ENCODE results near the gene ABHD5.

DNA sequence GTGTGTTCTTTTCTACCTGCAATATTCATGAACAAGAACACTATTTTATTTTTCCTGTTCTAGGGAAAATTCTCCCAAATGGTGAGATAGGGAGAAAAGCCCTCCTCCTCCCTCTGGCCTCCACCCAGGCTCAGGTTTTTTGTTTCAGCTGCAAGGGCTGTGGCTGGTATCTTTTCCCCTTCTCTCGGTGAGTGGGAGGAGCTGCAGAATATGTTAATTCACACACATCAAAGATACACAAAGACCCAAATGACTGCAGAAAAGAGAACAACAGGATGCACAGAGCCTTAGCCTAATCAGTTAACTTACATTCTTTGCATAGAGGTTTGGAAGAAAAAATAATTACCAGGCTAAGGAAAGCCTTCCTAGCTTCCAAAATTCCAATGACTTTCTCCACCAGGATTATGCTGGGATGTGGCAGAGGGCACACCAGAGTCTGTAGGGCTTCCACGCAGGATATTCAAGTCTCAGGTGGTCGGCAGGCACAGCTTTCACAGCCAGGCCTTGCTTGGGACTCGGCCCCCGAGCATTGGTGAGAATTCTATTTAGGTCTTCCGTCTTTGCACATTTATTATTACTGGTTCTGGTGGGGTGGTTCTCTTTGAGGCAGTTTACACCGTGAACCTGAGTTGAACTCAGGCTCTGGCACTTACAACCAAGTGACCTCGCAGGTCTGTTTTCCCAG lies 64.9 kb downstream of the ABHD5 start:
- no peak for TF ChIP-seq EZH2 (IDR thresholded peaks at IDR 0.05; ENCODE audit: low read length, unreplicated experiment)
- TF ChIP-seq, protein P1, sequence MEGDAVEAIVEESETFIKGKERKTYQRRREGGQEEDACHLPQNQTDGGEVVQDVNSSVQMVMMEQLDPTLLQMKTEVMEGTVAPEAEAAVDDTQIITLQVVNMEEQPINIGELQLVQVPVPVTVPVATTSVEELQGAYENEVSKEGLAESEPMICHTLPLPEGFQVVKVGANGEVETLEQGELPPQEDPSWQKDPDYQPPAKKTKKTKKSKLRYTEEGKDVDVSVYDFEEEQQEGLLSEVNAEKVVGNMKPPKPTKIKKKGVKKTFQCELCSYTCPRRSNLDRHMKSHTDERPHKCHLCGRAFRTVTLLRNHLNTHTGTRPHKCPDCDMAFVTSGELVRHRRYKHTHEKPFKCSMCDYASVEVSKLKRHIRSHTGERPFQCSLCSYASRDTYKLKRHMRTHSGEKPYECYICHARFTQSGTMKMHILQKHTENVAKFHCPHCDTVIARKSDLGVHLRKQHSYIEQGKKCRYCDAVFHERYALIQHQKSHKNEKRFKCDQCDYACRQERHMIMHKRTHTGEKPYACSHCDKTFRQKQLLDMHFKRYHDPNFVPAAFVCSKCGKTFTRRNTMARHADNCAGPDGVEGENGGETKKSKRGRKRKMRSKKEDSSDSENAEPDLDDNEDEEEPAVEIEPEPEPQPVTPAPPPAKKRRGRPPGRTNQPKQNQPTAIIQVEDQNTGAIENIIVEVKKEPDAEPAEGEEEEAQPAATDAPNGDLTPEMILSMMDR (conservative IDR thresholded peaks at IDR 0.05; ENCODE audit: low read depth, low read length), result no peak
- TF ChIP-seq EZH2phosphoT487 (IDR thresholded peaks at IDR 0.05; ENCODE audit: borderline replicate concordance, low read length), result no peak
